NK-92 (cell line): ENCODE results near the gene TMCC3.
"Not testable (repeated sequence)": the region's sequence is repeated elsewhere in the genome, so short reads cannot be mapped to it uniquely, and the experiment has no call there.

Source experiments
- DNase-seq: peaks from one replicate; lab custom pipeline; 2025; ENCODE audit not compliant: unreplicated experiment; lab: John Stamatoyannopoulos, UW

Gene TMCC3

GRCh38 chr12:94650143-94651056 is at the start of gene TMCC3:
TSS of gene TMCC3 (minus strand) at chr12:94650557. CDS start at chr12:94650430, 127 bp downstream.
- DNase-seq = no peak

- no peak for DNase-seq
These were observed 49.4 kb upstream of the TMCC3 start for GRCh38 chr12:94699801-94700200.

GRCh38 chr12:94698578-94698977 is 48.2 kb upstream of the TMCC3 start:
- DNase-seq = no peak

- DNase-seq = no peak
These were observed 47.3 kb upstream of the TMCC3 start for GRCh38 chr12:94697631-94698030.

- no peak for DNase-seq
These were observed 44.4 kb upstream of the TMCC3 start for GRCh38 chr12:94694732-94695131.

- not testable (repeated sequence) for DNase-seq
These were observed 42.5 kb upstream of the TMCC3 start for GRCh38 chr12:94692826-94693225.

- no peak for DNase-seq
These were observed 39.9 kb upstream of the TMCC3 start for GRCh38 chr12:94690198-94690771.

GRCh38 chr12:94689646-94690036 is 39.3 kb upstream of the TMCC3 start:
- DNase-seq = no peak

- DNase-seq = no peak
These were observed 38.8 kb upstream of the TMCC3 start for GRCh38 chr12:94689002-94689645.

GRCh38 chr12:94687891-94688290 is 37.5 kb upstream of the TMCC3 start:
- no peak for DNase-seq

- no peak for DNase-seq
These were observed 36.7 kb upstream of the TMCC3 start for GRCh38 chr12:94686834-94687628.

GRCh38 chr12:94684416-94685142 is 34.2 kb upstream of the TMCC3 start:
- DNase-seq = no peak

GRCh38 chr12:94679554-94680195 is 29.3 kb upstream of the TMCC3 start:
- DNase-seq = no peak

- DNase-seq = no peak
These were observed 28.5 kb upstream of the TMCC3 start for GRCh38 chr12:94678849-94679248.

GRCh38 chr12:94678379-94678778 is 28.0 kb upstream of the TMCC3 start:
- no peak for DNase-seq

GRCh38 chr12:94677778-94678177 is 27.4 kb upstream of the TMCC3 start:
- no peak for DNase-seq

- no peak for DNase-seq
These were observed 26.6 kb upstream of the TMCC3 start for GRCh38 chr12:94676922-94677321.

GRCh38 chr12:94676031-94676641 is 25.8 kb upstream of the TMCC3 start:
- no peak for DNase-seq

- no peak for DNase-seq
These were observed 24.5 kb upstream of the TMCC3 start for GRCh38 chr12:94674835-94675234.

GRCh38 chr12:94674051-94674451 is 23.7 kb upstream of the TMCC3 start:
- DNase-seq = no peak
